ENCODE measurements around the gene UBALD1.

DNA sequence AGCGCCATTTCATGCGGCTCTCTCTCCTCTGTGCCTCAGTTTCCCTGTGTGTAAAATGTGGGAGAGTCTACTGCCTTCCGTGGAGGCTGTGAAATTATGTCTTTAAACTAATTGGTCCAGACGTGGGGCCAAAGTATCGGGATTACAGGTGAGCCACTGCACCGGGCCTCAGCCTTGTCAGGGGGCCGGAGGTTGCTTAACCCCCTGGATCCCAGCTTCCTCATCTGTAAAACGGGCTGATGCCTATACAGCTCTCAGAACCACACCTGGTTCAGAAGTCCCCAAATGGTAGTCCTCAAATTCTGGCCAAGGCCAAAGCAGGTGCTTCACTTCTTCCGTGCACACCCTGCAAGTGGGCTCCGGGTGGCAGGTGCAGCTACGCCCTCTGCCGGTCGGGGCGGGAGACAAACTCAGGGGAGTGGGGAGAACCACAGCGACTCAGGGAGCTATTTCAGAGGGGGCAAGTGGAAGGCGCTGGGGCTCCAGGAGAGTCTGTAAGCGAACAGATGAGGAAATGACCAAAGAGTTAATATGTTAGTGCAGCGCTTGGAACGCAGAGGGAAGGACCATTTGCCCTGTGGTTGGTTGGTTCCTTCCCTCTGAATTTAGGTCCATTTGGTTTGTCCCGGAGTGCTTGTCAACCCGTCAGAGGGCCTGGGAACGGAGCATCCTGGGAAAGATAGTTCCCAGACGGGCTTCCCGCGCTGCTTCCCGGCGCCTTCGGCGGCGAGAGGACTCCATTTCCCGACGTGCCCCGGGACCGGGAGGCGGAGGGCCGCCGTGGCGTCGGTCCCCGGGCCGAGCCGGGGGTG lies 9.5 kb upstream of the UBALD1 start, which contains the start of gene MGRN1:
- TF ChIP-seq POLR2AphosphoS5 (IDR thresholded peaks at IDR 0.05) (peak in 2 of 3 donors; percentile 79 to 88), CTCF (IDR thresholded peaks at IDR 0.05 in 8 of 11, conservative IDR thresholded peaks at IDR 0.05 in 3 of 11) (peak; percentile 88 to 97 (median 95))
